ENCODE measurements around the gene PHETA2. TPM values are rescaled to one million over a fixed set of nuclear protein-coding genes. Genes with fewer than 3 reads are reported as not detected.

Gene PHETA2
- total RNA-seq, 1 donor from 2014 or later: 15.4 TPM

GRCh38 chr22:42083119-42083518 is 9.1 kb downstream of the PHETA2 start:
- no peak for DNase-seq
- Histone ChIP-seq H3K27me3 (no peaks in the 10 kb centered on the region), H3K9me3 (no peaks in the 10 kb centered on the region), H3K27ac (no peak overlapping the region), H3K4me3 (no peak overlapping the region), H3K36me3 (peaks cover 54% of the 10 kb centered on the region), H3K4me1 (peaks cover 24% of the 10 kb centered on the region)
- no peak for TF ChIP-seq CTCF (IDR thresholded peaks at IDR 0.05)
- ATAC-seq: no peak
- intact Hi-C loops (cut with DNase I): no loop called here

- peaks cover 19% of the 10 kb centered on the region for H3K4me1 ChIP-seq
Observed at GRCh38 chr22:42084874-42085273, 10.8 kb downstream of the PHETA2 start.

GRCh38 chr22:42086051-42086450 is 12.0 kb downstream of the PHETA2 start:
- no peak for TF ChIP-seq CTCF (IDR thresholded peaks at IDR 0.05)
- H3K4me3 ChIP-seq: no peak overlapping the region
- DNase-seq (no peak), ATAC-seq (no peak)
- H3K4me1 ChIP-seq: peaks cover 13% of the 10 kb centered on the region
- no peaks in the 10 kb centered on the region for H3K9me3 ChIP-seq
- H3K36me3 ChIP-seq: peaks cover 54% of the 10 kb centered on the region
- no peak overlapping the region for H3K27ac ChIP-seq
- intact Hi-C loops (cut with DNase I): no loop called here
- H3K27me3 ChIP-seq: no peaks in the 10 kb centered on the region

More at GRCh38 chr22:42084874-42085273, 10.8 kb downstream of the PHETA2 start:
- DNase-seq (no peak), ATAC-seq (no peak)
- no peak for TF ChIP-seq CTCF (IDR thresholded peaks at IDR 0.05)
- no peaks in the 10 kb centered on the region for H3K27me3 ChIP-seq
- no peaks in the 10 kb centered on the region for H3K9me3 ChIP-seq
- H3K36me3 ChIP-seq: peaks cover 54% of the 10 kb centered on the region
- H3K4me3 ChIP-seq: no peak overlapping the region
- H3K27ac ChIP-seq: no peak overlapping the region
- intact Hi-C loops (cut with DNase I): no loop called here

GRCh38 chr22:42090596-42091454 is 16.8 kb downstream of the PHETA2 start, which contains the start of gene NDUFA6:
TSS of gene NDUFA6 (minus strand) at chr22:42090772. CDS start at chr22:42090744, 28 bp downstream.
- peak; percentile 99 for ATAC-seq
- intact Hi-C loops (cut with DNase I): no loop called here

GRCh38 chr22:42091455-42091782 is 17.4 kb downstream of the PHETA2 start:
- Histone ChIP-seq H3K27ac (peak overlapping the region; percentile 97), H3K4me3 (peak overlapping the region; percentile 94), H3K4me1 (peaks cover 16% of the 10 kb centered on the region), H3K36me3 (peaks cover 11% of the 10 kb centered on the region), H3K27me3 (no peaks in the 10 kb centered on the region), H3K9me3 (no peaks in the 10 kb centered on the region)
- intact Hi-C loops (cut with DNase I): no loop called here
- no peak for ATAC-seq
- no peak for DNase-seq
- no peak for TF ChIP-seq CTCF (IDR thresholded peaks at IDR 0.05)

More at GRCh38 chr22:42090596-42091454, 16.8 kb downstream of the PHETA2 start, which contains the start of gene NDUFA6:
- peak within 1 kb of the TSS; percentile 94 for H3K4me3 ChIP-seq
- peak within 1 kb of the TSS; percentile 97 for H3K27ac ChIP-seq
- peaks cover 16% of the 10 kb centered on the region for H3K4me1 ChIP-seq
- TF ChIP-seq CTCF (IDR thresholded peaks at IDR 0.05): peak; percentile 95
- DNase-seq: peak; percentile 99
- no peaks in the 10 kb centered on the region for H3K9me3 ChIP-seq
- no peaks in the 10 kb centered on the region for H3K27me3 ChIP-seq
- H3K36me3 ChIP-seq: peaks cover 17% of the 10 kb centered on the region
